Neutrophil (primary cell): ENCODE measurements around the gene NT5DC4.

Experiments
- H3K27ac ChIP-seq: fragments of 200-600 bp; sonication (generic); 2 replicates; pipeline ENCODE4 v1.5.1; 2016; ENCODE audit warnings: mild to moderate bottlenecking, moderate library complexity
- H3K27me3 ChIP-seq: fragments of 200-600 bp; sonication (generic); 2 replicates; pipeline ENCODE4 v1.6.0; 2016; ENCODE audit warnings: mild to moderate bottlenecking
- H3K36me3 ChIP-seq: fragments of 200-600 bp; sonication (generic); 2 replicates; pipeline ENCODE4 v1.5.1; 2017
- H3K4me1 ChIP-seq, 2 experiments: fragments of 200-600 bp in 1 of 2; sonication (generic) in 1 of 2; 1 replicate in 1 of 2; 2 replicates in 1 of 2; pipeline versions ENCODE4 v1.5.1 to v1.6.1; 2013 to 2016; ENCODE audit warnings: low read depth in 1 of 2, low read length in 1 of 2, mild to moderate bottlenecking in 1 of 2, moderate library complexity in 1 of 2; ENCODE audit not compliant: control insufficient read depth in 1 of 2, insufficient read depth in 1 of 2
- H3K4me3 ChIP-seq, 2 experiments: fragments of 200-600 bp in 1 of 2; sonication (generic) in 1 of 2; 1 replicate in 1 of 2; 2 replicates in 1 of 2; pipeline ENCODE4 v1.5.1; 2013 to 2016; ENCODE audit warnings: low read depth in 1 of 2, low read length in 1 of 2, mild to moderate bottlenecking in 1 of 2, moderate library complexity in 1 of 2
- H3K9me3 ChIP-seq: fragments of 200-600 bp; sonication (generic); 2 replicates; pipeline ENCODE4 v1.5.1; 2016
- CTCF ChIP-seq: fragments of 200-600 bp; sonication (generic); IDR thresholded peaks from 2 replicates; pipeline ENCODE4 v1.5.1; 2016; ENCODE audit warnings: antibody characterized with exemption

The NT5DC4 gene

GRCh38 chr2:112733456-112733855, 12.6 kb downstream of the NT5DC4 start:
- no peak for TF ChIP-seq CTCF
- H3K36me3 ChIP-seq, result peaks cover 10% of the 10 kb centered on the region
- no peak overlapping the region for H3K4me3 ChIP-seq
- no peak overlapping the region for H3K27ac ChIP-seq
- no peaks in the 10 kb centered on the region for H3K27me3 ChIP-seq
- H3K9me3 ChIP-seq, result no peaks in the 10 kb centered on the region
- peaks cover 16 to 20% of the 10 kb centered on the region in 2 experiments for H3K4me1 ChIP-seq

- no peak for TF ChIP-seq CTCF
- no peaks in the 10 kb centered on the region for H3K9me3 ChIP-seq
- peaks cover 12 to 16% of the 10 kb centered on the region in 2 experiments for H3K4me1 ChIP-seq
- no peak overlapping the region for H3K4me3 ChIP-seq
- no peak overlapping the region for H3K27ac ChIP-seq
- H3K27me3 ChIP-seq, result no peaks in the 10 kb centered on the region
- H3K36me3 ChIP-seq, result peaks cover 14% of the 10 kb centered on the region
Observed at GRCh38 chr2:112733871-112734270, 13.1 kb downstream of the NT5DC4 start.

GRCh38 chr2:112737542-112738232, 16.9 kb downstream of the NT5DC4 start:
- TF ChIP-seq CTCF, result no peak
- no peaks in the 10 kb centered on the region for H3K9me3 ChIP-seq
- H3K4me1 ChIP-seq, result no peaks in the 10 kb centered on the region
- no peak overlapping the region for H3K27ac ChIP-seq
- H3K27me3 ChIP-seq, result no peaks in the 10 kb centered on the region
- peaks cover 49% of the 10 kb centered on the region for H3K36me3 ChIP-seq
- H3K4me3 ChIP-seq, result no peak overlapping the region

GRCh38 chr2:112740527-112740926, 19.7 kb downstream of the NT5DC4 start:
- Histone ChIP-seq H3K36me3 (peaks cover 64% of the 10 kb centered on the region), H3K4me3 (no peak overlapping the region), H3K27me3 (no peaks in the 10 kb centered on the region), H3K9me3 (no peaks in the 10 kb centered on the region), H3K27ac (no peak overlapping the region), H3K4me1 (no peaks in the 10 kb centered on the region)
- TF ChIP-seq CTCF, result no peak

GRCh38 chr2:112749755-112750559, 29.1 kb downstream of the NT5DC4 start:
- Histone ChIP-seq H3K4me1 (peaks cover 20 to 21% of the 10 kb centered on the region in 2 experiments), H3K9me3 (no peaks in the 10 kb centered on the region), H3K4me3 (no peak overlapping the region), H3K27ac (peak overlapping the region; percentile 66), H3K27me3 (no peaks in the 10 kb centered on the region), H3K36me3 (peaks cover 9% of the 10 kb centered on the region)
- TF ChIP-seq CTCF, result peak; percentile 94
